ENCODE results near the gene RARG.

RARG gene

DNA sequence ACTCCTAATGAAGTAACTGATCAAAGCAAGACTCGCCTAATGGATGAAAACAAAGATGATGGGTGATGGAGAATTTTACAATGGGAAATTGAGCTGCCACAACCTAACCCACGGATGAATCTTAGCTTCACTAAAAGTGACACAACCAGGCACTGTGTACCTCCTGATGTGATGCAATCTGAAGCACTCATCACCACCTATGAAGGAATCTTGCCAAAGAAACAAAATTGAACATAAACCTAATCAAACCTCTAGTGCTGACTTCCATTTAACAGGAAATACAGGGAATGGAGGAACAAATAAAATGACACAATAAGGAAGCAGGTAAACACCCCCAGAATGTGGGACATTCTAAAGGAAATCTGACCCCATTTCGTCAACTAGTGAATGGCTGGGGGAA, 13.3 kb upstream of the RARG start:
- no peak for DNase-seq (ENCODE audit: extremely low read depth in 1 of 2, low read depth in 1 of 2)

DNA sequence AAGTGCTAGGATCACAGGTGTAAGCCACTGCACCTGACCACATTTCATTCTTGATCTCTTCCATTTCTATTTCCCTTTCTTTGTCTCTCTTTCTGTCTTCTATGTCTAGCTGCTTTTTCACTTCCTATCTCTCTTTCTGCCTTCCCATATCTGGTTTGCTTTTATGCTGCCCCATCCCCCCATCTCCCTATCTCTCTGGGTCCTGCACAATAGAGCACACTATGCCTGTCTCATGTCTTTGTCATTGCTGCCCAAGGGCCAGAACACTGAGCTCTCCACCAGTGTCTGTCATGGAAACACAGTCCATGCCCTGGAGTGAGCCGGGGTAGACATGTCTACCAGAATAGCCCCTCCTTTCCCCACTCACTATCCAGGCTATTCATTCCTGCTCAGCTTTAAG, 12.3 kb upstream of the RARG start:
- no peak for DNase-seq (ENCODE audit: extremely low read depth in 1 of 2, low read depth in 1 of 2)

DNA sequence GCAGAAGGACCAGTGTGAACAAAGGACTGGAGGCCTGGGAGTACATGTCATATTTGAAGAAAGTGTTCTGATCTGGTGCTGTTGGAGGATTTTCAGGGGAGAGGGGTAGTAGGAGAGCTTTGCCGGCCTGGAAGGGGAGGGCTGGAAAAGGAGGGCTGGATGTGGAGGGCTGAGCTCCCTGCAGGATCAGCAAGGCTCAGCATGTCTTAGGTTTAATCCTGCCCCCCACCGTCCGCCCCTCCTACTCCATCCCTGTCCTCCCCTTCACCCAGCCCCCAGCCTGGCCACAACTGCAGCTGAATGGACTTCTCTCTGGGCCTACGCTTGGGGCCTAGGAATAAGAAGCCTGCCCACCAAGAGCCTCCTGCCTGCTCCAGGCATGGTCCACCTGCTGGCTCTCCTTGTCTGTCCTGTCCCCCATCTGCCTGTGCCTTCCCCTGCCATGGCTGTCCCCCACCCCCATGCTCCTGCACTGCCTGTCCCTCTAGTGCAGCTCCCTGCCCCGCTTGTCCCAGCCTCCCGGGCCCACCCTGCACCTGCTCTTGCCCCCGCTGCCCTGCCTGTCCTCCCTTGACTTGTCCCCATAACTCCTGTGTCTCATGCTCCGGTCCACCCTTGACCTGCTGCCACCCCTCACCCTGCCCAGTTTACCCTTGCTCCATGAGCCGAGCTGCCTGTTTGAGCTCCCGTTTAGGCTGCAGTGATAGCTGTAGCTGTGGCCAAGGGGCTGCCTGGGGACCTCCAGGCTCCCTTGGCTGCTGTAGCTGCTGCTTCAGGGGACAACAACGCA, 9.8 kb upstream of the RARG start:
- no peak for DNase-seq (ENCODE audit: extremely low read depth in 1 of 2, low read depth in 1 of 2)

DNA sequence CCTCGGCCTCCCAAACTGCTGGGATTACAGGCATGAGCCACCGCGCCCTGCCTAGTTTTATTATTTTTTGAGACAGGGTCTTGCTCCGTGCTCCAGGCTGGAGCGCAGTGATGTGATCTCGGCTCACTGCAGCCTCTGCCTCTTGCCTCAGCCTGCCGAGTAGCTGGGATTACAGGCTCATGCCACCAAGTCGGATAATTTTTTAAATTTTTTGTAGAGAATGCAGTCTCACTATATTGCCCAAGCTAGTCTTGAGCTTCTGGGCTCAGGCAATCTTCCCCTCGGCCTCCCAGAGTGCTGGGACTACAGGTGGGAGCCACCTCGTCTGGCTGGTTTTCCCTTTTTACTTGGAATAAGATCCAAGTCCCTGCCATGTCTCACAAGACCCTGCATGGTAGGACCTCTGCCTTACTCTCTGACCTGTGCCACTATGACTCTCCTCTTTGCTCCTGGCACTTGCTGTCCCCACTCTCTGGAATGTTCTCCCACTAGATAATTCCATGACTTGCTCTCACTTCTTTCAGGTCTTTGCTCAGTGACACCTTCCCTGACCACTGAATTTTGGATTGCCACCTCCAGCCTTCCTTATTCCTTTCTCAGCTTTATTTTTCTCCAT, 7.7 kb upstream of the RARG start:
- DNase-seq (ENCODE audit: extremely low read depth in 1 of 2, low read depth in 1 of 2): no peak

DNA sequence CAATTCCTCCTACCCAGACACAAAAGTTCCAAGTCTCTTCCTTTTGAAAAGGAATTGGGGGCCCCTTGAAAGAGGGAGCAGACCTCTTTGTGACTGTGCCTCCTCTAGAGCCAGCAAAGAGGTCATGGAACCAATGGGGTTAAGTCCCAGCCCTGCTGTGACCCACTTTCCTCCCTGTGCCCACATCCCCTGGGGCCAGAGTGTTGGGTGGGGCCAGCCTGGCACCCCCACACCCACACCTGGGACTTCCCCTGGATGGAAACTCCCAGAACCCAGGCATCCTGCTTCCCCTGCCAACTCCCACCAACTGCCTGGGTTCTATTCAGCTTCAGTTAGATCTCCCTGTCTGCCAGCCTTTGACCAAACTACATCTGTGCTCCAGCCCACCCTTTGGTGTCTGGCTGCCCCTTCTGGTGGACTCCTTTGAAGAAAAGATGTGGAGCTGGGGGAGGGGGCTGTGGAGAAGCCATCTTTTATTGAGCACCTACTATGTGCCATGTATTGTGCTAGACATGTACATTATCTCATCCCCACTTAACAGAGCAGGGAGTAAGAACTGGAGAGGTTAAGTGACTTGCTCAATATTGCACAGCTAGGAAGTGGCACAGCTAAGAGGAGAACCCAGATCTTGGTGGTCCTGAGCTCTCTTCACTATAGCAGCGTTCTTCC, 4.6 kb upstream of the RARG start:
- DNase-seq (ENCODE audit: extremely low read depth in 1 of 2, low read depth in 1 of 2): no peak

DNA sequence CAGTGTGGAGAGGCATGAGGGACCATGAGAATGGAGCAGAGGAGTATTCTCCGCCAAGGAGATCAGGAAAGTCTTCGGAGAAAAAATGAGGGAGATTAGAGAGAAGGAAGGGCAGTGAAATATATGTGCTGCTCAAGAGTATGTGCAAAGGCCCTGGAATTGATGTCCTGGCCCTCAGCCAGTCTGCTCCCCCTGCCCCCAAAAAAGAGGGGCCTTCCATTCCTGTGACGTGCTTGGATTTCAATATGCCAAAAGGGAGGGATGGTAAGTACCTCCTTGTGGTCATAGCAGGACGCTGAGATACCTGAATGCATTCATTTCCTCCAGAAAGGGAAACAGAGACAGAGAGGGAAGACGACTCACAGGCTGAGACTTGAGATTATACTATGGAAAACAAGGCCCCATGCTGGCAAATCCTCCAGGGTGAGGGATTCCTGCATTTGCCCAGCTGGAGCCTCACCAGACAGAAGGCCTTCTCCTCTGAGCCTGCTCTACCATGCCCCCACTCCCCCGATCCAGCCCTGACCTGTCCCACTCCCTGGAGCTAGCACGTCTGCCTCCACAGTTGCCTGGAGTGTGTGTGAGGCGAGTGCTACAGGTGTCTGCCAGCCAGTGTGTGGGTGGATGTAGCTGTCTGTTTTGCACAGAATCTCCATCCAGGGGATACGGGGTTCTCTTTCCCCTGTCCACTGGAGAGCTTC, 3.9 kb upstream of the RARG start:
- no peak for DNase-seq (ENCODE audit: extremely low read depth in 1 of 2, low read depth in 1 of 2)

DNA sequence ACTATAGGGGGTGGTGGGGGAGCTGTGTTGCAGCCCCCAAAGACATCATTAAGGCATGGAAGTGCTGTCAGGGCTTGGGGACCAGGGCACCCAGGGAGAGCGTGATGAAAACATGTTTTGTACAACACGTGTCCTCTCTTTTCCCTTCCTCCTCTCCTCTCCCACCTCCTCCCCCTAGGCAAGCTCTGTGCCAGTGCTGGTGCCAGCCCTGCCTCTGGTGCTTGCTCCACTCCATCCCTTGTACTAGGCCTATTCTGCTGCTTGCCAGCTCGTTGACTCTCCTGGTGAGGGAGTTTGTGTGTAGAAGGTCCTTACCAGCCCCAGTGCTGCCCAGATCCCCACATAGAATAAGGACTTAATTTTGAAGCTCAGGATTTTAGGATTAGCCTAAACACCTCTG, 3.2 kb upstream of the RARG start:
- no peak for DNase-seq (ENCODE audit: extremely low read depth in 1 of 2, low read depth in 1 of 2)

DNA sequence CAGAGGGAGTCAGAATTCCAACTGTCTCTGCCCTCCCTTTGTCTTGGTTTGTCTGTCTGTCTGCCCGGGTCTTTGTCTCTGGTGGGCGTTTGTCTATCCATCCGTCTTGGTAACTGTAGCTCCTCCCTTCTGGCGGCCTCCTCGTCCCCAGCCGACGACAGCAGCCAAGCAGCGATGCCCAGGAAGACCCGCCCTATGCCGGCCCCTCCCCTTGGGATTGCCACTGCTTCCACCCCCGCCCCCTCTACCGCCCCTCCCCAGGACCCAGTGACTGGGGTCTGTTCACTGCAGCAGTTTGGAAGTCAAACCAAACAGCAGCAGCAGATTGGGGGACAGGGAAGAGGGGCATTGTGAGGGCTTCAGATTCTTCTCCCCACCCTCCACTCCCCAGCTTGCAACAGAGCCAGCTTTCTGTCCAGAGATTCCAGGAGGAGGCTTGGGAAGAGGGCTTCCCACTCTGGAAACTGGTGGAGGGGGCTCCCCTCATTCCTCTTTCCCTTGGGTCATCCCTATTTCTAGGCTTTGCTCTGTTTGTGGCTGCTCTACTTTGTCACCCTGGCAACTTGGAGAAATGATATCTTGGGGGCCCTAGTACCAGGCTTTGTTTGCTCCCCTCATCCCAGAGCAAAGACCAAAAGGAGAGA, 2.4 kb upstream of the RARG start:
- no peak for DNase-seq (ENCODE audit: extremely low read depth in 1 of 2, low read depth in 1 of 2)

DNA sequence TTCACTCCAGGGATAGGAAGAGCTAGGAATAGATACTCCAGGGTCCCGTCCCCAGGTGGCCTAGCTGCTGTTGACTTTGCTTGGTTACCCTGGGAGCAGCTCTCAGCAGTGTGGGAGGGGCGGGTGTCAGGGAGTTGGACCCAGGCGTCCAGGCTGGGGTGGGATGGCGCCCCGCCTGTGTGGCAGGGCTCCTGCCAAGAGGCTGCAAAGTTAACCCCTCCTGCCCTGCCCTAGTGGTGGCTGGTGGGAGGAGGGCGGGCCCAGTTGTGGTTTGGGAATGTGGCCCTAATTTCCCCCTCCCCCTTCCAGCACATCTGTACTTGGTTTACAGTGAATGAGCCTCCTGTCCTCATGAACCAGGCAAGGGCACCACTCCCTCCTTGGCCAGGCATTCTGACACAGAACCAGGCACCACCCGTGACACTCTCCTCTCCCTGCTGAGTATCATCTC, 1.7 kb upstream of the RARG start:
- DNase-seq (ENCODE audit: extremely low read depth in 1 of 2, low read depth in 1 of 2): no peak

DNA sequence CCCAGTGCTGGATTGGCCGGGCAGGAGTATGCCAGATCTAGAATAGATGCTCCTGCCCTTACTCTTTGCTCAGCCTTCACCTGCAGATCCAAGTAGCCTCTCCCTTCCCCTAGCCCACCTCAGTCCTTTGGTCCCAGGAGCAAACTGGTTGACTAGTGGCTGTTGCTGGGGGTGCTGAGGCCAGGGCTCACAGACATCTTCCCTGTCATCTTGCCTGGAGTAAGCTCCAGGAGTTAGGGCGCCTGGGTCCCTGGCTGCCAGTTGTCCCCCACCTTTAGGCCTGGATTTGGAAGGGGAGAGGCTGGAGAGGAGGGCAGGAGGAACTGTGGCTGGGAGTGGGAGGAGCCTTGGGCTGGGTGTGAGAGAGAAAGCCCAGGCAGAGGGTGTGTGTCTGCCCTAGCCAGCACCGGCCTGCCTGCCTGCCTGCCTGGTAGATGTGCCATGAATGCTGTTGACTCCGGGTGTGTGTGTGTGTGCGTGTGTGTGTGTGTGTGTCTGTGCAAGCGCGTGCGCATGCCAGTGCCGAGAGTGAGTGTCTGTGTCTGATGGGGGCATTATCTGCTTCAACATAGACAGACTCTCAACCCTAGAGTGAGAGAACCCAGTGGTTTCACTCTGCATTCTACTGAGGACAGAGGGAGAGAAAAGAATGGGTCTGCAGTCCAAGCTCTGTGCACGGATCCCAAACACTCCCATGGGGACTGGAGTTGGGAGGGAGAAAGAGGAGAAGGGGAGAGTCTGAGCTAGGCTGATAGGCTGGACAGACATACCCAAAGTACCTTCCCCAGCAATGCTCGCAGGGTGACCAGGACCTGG, 845 bp upstream of the RARG start:
- DNase-seq (ENCODE audit: extremely low read depth in 1 of 2, low read depth in 1 of 2): no peak

DNA sequence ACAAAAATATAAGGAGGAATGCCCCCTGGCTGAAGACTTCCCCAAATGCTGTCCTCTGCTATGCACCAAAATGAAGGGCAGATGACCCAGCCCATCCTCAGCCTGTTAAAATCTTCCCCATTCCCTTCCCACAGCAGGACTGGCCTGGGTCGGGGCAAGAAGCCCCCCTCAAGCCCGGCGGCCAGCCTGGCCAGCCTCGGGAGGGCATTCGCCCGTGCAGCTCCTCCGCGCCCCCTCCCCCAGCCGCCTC, 413 bp downstream of the RARG start:
- no peak for DNase-seq (ENCODE audit: extremely low read depth in 1 of 2, low read depth in 1 of 2)

DNA sequence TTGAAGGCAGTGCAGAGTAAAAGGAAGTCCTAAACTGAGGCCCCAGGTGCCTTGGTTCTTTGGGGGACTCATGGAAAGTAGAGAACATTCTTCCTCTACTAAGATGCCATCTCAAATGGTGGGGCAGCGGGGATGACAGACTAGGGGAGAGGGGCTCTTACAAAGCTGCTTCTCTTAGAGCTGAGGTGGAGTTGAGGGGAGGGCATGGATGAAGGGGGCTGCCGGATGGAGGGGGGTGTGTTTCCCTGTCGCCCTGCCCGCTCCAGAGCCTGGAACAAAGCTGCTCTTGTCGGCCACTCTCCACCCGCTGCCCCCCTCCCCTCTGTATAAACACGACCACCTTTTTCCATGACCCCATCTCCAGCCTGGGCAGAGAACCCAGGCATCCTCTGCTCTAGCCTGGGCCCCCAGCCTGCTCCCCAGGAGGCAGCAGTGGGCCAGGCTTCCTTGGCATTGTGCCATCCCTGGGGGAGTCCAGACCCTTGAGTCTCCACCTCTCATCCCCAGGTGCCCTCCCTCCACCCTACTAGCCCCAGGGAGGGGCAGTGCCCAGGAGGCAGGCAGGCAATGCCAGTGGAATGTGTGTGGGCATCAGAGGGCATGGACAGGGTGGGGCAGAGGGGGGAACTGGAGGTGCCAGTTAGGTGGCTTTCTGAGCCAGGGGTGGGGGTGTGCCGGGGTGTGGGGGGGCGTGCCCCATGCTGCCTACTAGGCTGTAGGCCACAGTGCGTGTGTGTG, 1.7 kb downstream of the RARG start:
- DNase-seq (ENCODE audit: extremely low read depth in 1 of 2, low read depth in 1 of 2): no peak

DNA sequence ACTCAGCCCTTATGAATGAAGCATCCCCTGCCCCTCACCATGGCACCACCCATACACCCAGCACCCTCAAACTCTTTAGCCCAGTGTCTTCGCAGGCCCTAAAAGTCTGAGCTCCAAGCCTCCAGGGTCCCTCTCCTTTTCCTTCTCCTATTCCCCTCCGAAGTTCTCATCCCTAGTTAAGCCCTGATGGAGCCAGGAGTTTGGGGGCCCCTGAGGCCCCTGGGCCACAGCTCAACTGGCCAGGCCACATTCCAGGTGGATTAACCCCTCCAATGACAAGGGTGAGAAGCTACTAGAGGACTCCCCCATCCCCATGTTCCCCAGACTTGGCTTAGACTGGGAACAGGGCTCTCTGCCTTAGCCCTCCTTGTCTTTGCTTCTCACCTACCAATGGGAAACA, 2.6 kb downstream of the RARG start:
- no peak for DNase-seq (ENCODE audit: extremely low read depth in 1 of 2, low read depth in 1 of 2)

DNA sequence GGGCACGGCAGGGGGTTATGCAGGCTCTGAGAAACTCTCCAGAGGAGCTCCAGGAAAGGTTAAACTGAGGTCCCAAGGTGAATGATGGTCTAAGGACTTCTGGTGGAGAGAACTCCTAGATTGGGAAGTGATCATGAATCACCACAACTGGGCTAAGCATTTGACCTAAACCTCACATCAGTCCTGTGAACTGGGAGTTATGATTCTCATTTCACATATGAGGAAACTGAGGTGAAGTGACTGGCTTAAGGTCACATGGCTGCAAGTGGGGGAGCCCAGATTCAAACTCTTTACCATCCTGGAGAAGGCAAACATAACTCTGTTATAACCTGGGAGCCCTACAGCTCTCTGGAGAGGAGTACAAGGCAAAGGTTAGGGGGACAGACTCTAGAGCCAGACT, 4.2 kb downstream of the RARG start:
- DNase-seq (ENCODE audit: extremely low read depth in 1 of 2, low read depth in 1 of 2): no peak

DNA sequence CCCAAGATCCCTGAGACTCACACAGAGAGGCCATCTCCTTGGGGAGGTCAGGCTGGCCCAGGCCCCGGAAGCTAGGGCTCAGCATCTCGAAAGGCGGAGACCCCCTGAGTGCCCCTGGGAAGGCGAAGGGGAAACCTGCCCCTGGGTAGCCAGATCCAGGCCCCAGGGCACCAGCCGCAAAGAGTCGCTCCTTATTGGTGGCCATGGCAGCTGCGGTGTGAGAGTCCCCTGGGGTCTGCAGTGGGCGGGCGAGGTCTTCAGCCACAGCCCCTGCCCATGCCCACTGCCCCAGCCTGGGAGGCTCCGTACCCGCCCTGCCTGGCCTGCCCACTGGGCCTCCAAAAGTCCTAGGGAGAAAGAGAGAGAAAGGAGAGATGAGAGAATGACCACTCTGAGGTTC, 4.7 kb downstream of the RARG start:
- no peak for DNase-seq (ENCODE audit: extremely low read depth in 1 of 2, low read depth in 1 of 2)

DNA sequence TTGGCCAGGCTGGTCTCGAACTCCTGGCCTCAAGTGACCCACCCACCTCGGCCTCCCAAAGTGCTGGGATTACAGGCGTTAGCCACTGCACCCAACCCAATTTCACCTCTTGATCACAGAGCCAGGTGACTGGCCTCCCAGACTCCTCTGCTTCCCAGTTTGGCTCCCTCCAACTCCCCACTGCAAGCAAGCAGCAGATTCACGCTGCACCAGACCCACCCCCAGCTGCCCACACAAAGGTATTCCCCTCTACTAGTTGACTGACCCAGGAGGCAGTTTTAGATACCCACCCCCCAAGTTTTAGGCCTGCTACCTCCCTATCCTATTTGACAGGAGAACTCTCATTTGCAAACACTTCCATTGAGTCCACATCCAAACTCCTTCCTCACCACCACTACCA, 5.2 kb downstream of the RARG start:
- no peak for DNase-seq (ENCODE audit: extremely low read depth in 1 of 2, low read depth in 1 of 2)

DNA sequence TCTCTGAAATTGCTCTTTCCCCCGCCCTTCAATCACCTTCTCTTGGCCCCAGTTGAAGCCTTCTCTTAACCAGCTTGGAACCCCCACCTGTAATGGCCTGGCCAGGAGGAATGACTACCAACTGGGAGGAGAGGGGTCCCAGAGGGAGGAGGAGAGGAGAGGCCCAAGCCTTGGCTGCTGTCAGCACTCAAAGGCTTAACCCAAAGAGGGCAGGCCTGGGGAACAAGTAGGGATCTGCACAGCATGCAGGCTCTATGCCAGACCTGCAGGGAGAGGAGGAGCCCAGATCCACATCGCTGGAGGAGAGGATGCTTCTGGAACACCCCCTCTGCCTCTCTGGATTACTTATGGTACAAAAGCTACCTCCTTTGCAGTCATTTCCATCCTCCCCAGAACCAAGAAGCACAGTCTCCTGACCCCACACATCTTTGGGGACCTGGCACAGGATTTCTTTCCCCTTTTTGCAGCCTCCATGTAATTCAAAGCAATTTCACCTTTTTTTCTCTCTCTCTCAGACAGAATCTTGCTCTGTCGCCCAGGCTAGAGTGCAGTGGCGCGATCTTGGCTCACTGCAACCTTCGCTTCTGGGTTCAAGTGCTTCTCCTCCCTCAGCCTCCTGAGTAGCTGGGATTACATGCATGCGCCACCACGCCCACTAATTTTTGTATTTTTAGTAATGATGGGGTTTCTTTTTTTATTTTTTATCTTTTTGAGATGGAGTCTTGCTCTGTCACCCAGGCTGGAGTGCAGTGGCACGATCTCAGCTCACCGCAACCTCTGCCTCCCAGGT, 6.2 kb downstream of the RARG start:
- DNase-seq (ENCODE audit: extremely low read depth in 1 of 2, low read depth in 1 of 2): no peak

DNA sequence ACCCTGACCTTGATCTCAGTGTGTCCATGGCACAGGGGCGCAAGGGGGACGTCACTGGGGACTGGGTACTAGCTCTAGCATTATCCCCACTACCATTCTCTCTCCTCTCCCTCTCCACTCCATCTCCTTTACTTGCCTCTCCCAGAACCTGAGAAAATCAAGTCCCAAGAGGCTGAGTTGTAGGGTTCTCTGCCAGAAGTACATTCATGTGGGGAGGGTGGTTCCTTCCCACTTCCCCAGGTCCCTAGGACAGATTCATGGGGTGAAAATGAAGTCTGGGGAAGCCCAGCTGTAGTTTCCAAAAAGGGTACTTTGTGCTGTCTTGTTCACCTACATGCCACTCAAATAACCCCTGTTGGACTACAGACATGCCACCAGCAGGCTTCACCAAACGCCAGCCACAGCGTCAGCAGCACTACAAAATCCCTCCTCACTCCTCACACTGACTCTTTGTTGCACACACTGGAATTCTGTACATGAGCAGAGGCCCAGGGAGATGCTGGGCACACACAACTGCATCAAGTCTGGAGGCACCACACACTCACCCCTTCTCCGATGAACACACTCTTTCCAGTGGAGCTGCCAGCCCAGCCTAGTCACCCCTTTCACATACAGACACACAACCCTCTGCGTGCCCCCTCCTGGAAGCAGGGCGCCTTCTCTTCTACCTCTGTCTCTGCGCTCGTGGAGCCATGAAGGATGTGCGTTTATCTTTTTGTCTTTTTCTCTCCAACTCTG, 6.9 kb downstream of the RARG start:
- DNase-seq (ENCODE audit: extremely low read depth in 1 of 2, low read depth in 1 of 2): no peak

Data from stimulated activated CD8-positive, alpha-beta memory T cell treated with anti-CD3 and anti-CD28 coated beads, Interleukin-7, amount 100 ng/mL, for 48 hours (primary cell).